Measurements from ENCODE around the gene CCNDBP1.
"Not testable (repeated sequence)": the region's sequence is repeated elsewhere in the genome, so short reads cannot be mapped to it uniquely, and the experiment has no call there.

The CCNDBP1 gene

GRCh38 chr15:43185157-43186002, at the start of gene CCNDBP1:
TSS of gene CCNDBP1 (plus strand) at chr15:43185403. CDS start at chr15:43185499, 96 bp downstream.
- DNase-seq (ENCODE audit: low read depth in 2 of 2) = peak; percentile 92 to 93

- no peak for DNase-seq (ENCODE audit: low read depth in 2 of 2)
Measured at GRCh38 chr15:43143203-43143941, 41.8 kb upstream of the CCNDBP1 start.

GRCh38 chr15:43144512-43144911, 40.7 kb upstream of the CCNDBP1 start:
- no peak for DNase-seq (ENCODE audit: low read depth in 2 of 2)

GRCh38 chr15:43146184-43146583, 39.0 kb upstream of the CCNDBP1 start:
- DNase-seq (ENCODE audit: low read depth in 2 of 2) = no peak

GRCh38 chr15:43150191-43150929, 34.8 kb upstream of the CCNDBP1 start:
- DNase-seq (ENCODE audit: low read depth in 2 of 2) = no peak

- no peak for DNase-seq (ENCODE audit: low read depth in 2 of 2)
Measured at GRCh38 chr15:43151688-43152087, 33.5 kb upstream of the CCNDBP1 start.

- DNase-seq (ENCODE audit: low read depth in 2 of 2) = no peak
Measured at GRCh38 chr15:43153269-43153668, 31.9 kb upstream of the CCNDBP1 start.

GRCh38 chr15:43165801-43166325, 19.3 kb upstream of the CCNDBP1 start:
- no peak for DNase-seq (ENCODE audit: low read depth in 2 of 2)

GRCh38 chr15:43167261-43167660, 17.9 kb upstream of the CCNDBP1 start:
- not testable (repeated sequence) for DNase-seq (ENCODE audit: low read depth in 2 of 2)

- no peak for DNase-seq (ENCODE audit: low read depth in 2 of 2)
Measured at GRCh38 chr15:43168192-43169107, 16.8 kb upstream of the CCNDBP1 start.

- no peak for DNase-seq (ENCODE audit: low read depth in 2 of 2)
Measured at GRCh38 chr15:43169888-43170287, 15.3 kb upstream of the CCNDBP1 start.

GRCh38 chr15:43175656-43176309, 9.4 kb upstream of the CCNDBP1 start:
- DNase-seq (ENCODE audit: low read depth in 2 of 2) = not testable (repeated sequence)

- DNase-seq (ENCODE audit: low read depth in 2 of 2) = not testable (repeated sequence)
Measured at GRCh38 chr15:43177147-43177546, 8.1 kb upstream of the CCNDBP1 start.

GRCh38 chr15:43183270-43183669, 1.9 kb upstream of the CCNDBP1 start:
- DNase-seq (ENCODE audit: low read depth in 2 of 2) = no peak

GRCh38 chr15:43184407-43185124, 637 bp upstream of the CCNDBP1 start:
- DNase-seq (ENCODE audit: low read depth in 2 of 2) = no peak

GRCh38 chr15:43186003-43186353, 775 bp downstream of the CCNDBP1 start:
- no peak for DNase-seq (ENCODE audit: low read depth in 2 of 2)

- DNase-seq (ENCODE audit: low read depth in 2 of 2) = no peak
Measured at GRCh38 chr15:43187544-43188155, 2.4 kb downstream of the CCNDBP1 start.

GRCh38 chr15:43189296-43189695, 4.1 kb downstream of the CCNDBP1 start:
- no peak for DNase-seq (ENCODE audit: low read depth in 2 of 2)

GRCh38 chr15:43190178-43190577, 5.0 kb downstream of the CCNDBP1 start:
- no peak for DNase-seq (ENCODE audit: low read depth in 2 of 2)

All from stimulated activated CD8-positive, alpha-beta memory T cell treated with anti-CD3 and anti-CD28 coated beads, Interleukin-15, amount 100 ng/mL, for 48 hours (primary cell).